SH-SY5Y (cell line): ENCODE measurements around the gene TNIP1.

Source experiments
- GATA2 ChIP-seq: IDR thresholded peaks from 2 replicates; pipeline ENCODE4 v1.6.1; 2011; ENCODE audit warnings: mild to moderate bottlenecking, low read depth, low read length
- GATA3 ChIP-seq: IDR thresholded peaks from 2 replicates; pipeline ENCODE4 v1.6.1; 2011; ENCODE audit warnings: low read depth, mild to moderate bottlenecking, low read length, moderate library complexity

DNA sequence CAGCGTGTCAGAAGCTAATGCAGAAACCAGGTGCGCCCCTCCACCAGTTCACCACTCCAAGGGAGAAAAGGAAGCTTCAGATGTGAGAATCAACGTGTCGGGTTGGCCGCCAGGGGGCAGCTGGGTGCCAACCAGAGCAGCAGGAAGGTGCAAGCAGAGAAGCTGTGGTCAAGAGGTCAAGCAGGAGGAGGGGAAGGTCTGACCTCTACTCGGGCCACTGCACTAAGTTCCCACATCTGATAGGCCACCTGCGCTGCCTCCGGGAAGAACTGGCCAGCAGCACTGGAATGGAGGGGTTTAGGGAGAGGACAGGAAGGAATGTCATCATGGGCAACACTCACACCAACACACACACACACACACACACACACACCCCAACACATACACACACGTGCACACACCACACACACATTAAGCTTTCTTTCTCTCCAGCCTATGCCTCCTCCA, 45.4 kb upstream of the TNIP1 start:
- TF ChIP-seq GATA2 (no peak), GATA3 (no peak)
